SK-N-SH (cell line): Measurements from ENCODE around the gene CEP120.

Source experiments
- CTCF ChIP-seq: fragments of 200-600 bp; sonication (generic); IDR thresholded peaks from 2 replicates; pipeline ENCODE4 v1.6.1; 2017; ENCODE audit warnings: antibody characterized with exemption, mild to moderate bottlenecking, moderate library complexity
- MXI1 ChIP-seq: IDR thresholded peaks from 2 replicates; pipeline ENCODE4 v1.6.1; 2012; ENCODE audit warnings: mild to moderate bottlenecking, low read depth, low read length, improper control_type of control experiment

GRCh38 chr5:123297866-123298265, 125.3 kb downstream of the CEP120 start:
- TF ChIP-seq MXI1 (no peak), CTCF (no peak)
